Measurements from ENCODE around the gene FAM184B. TPM values are rescaled to one million over a fixed set of nuclear protein-coding genes. Genes with fewer than 3 reads are reported as not detected.
A peak's percentile ranks its signal among the peaks of the same experiment; 100 is the strongest.

FAM184B gene
- total RNA-seq, 2 donors from 2014 or later = 0.07 TPM; not detected in 1

DNA sequence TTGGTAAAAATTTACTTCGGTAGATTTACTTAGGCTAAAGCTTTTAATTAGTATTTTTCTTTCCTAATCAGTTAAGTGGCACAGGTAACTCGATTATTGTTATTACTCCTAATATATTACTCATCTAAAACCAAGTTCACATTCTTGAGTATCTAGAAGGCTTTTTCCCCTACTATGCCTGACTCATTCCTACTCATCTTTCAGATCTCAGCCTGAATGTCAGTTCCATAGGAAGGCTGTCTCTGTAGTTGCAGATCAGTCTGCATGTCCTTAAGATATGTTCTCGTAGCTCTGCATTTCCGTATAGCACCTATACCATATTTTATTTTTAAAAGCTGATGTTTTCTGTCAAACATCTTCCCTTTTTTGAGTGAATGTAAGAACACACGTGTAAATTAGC lies 5.9 kb upstream of the FAM184B start:
- peaks cover 8% of the 10 kb centered on the region for H3K9me3 Mint-ChIP-seq
- TF ChIP-seq, protein P1, sequence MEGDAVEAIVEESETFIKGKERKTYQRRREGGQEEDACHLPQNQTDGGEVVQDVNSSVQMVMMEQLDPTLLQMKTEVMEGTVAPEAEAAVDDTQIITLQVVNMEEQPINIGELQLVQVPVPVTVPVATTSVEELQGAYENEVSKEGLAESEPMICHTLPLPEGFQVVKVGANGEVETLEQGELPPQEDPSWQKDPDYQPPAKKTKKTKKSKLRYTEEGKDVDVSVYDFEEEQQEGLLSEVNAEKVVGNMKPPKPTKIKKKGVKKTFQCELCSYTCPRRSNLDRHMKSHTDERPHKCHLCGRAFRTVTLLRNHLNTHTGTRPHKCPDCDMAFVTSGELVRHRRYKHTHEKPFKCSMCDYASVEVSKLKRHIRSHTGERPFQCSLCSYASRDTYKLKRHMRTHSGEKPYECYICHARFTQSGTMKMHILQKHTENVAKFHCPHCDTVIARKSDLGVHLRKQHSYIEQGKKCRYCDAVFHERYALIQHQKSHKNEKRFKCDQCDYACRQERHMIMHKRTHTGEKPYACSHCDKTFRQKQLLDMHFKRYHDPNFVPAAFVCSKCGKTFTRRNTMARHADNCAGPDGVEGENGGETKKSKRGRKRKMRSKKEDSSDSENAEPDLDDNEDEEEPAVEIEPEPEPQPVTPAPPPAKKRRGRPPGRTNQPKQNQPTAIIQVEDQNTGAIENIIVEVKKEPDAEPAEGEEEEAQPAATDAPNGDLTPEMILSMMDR (conservative IDR thresholded peaks at IDR 0.05) = no peak
- H3K27me3 Mint-ChIP-seq (ENCODE audit: insufficient read depth) = peaks cover 13% of the 10 kb centered on the region
- no peak overlapping the region for H3K4me3 Mint-ChIP-seq
- no peak overlapping the region for H3K27ac Mint-ChIP-seq
- Histone ChIP-seq H3K9ac (ENCODE audit: extremely low read depth, low read length, poor library complexity, severe bottlenecking) (no peak overlapping the region), H3K27ac (ENCODE audit: low read depth, low read length) (no peak overlapping the region), H3K9me3 (ENCODE audit: control insufficient read depth, low read length) (no peaks in the 10 kb centered on the region), H3K4me1 (ENCODE audit: control insufficient read depth, insufficient read depth, low read length) (no peaks in the 10 kb centered on the region), H3K36me3 (ENCODE audit: control insufficient read depth, insufficient read depth, low read length) (no peaks in the 10 kb centered on the region), H3K27me3 (ENCODE audit: control insufficient read depth, insufficient read depth, low read length, poor library complexity, severe bottlenecking) (peaks cover 20% of the 10 kb centered on the region), H3K4me3 (ENCODE audit: low read length) (no peak overlapping the region)
- no peak for DNase-seq
- 90 to 100% methylated on average over 2 to 5 of the region's 5 CpGs for WGBS, 2 experiments (ENCODE audit: insufficient coverage in 1 of 2, insufficient read length in 1 of 2)
- H3K4me1 Mint-ChIP-seq = peaks cover 6% of the 10 kb centered on the region
- peaks cover 9% of the 10 kb centered on the region for H3K36me3 Mint-ChIP-seq (ENCODE audit: low read depth)

DNA sequence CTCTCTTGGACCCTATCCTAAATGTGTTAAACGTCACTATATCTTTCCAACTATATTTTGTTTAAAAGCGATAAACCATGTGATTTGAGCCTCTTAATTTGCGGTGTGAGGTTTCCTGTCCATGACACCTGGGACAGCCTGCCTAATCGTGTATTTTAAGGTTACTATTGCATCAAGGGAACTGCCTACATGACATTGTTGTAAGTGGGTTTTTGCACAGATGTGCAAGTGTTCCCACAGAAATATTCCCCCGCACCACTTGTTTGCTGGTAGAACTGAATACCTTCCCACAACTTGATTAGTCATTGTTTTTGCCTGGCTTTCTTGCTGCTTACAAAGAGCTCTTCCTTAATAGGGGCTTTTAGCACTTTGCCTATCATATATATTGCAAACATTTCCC lies 5.1 kb upstream of the FAM184B start:
- H3K9me3 Mint-ChIP-seq = peaks cover 4% of the 10 kb centered on the region

DNA sequence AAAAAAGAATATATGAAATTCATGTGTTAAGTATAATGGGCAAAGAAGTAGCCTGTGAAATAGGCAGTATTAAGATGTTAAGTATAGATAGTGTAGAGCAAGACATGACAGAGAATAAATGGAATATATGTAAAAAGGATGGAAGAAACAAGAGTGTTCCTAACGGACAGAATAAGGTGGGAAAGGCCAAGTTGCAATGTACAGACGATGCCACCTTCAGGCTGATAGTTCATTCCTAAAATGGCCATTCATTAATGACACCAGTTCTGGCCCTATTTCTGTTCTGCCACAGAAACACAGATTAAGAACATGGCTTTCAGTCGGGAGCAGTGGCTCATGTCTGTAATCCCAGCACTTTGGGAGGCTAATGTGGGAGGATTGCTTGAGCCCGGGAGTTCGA lies 4.4 kb upstream of the FAM184B start:
- peaks cover 14% of the 10 kb centered on the region for H3K4me1 Mint-ChIP-seq
- H3K9me3 Mint-ChIP-seq = no peaks in the 10 kb centered on the region
- Histone ChIP-seq H3K27me3 (ENCODE audit: control insufficient read depth, insufficient read depth, low read length, poor library complexity, severe bottlenecking) (peaks cover 35% of the 10 kb centered on the region), H3K4me1 (ENCODE audit: control insufficient read depth, insufficient read depth, low read length) (no peaks in the 10 kb centered on the region), H3K4me3 (ENCODE audit: low read length) (no peak overlapping the region), H3K9me3 (ENCODE audit: control insufficient read depth, low read length) (no peaks in the 10 kb centered on the region), H3K36me3 (ENCODE audit: control insufficient read depth, insufficient read depth, low read length) (no peaks in the 10 kb centered on the region), H3K9ac (ENCODE audit: extremely low read depth, low read length, poor library complexity, severe bottlenecking) (no peak overlapping the region), H3K27ac (ENCODE audit: low read depth, low read length) (no peak overlapping the region)
- H3K27ac Mint-ChIP-seq = no peak overlapping the region
- H3K36me3 Mint-ChIP-seq (ENCODE audit: low read depth) = no peaks in the 10 kb centered on the region
- TF ChIP-seq, protein P1 (conservative IDR thresholded peaks at IDR 0.05) = peak; percentile 25
- peaks cover 28% of the 10 kb centered on the region for H3K27me3 Mint-ChIP-seq (ENCODE audit: insufficient read depth)
- DNase-seq = no peak
- 57 to 77% methylated on average over 3 to 5 of the region's 5 CpGs for WGBS, 2 experiments (ENCODE audit: insufficient coverage in 1 of 2, insufficient read length in 1 of 2)
- H3K4me3 Mint-ChIP-seq = no peak overlapping the region

More for the DNA sequence above, 5.1 kb upstream of the FAM184B start:
- Histone ChIP-seq H3K9me3 (ENCODE audit: control insufficient read depth, low read length) (no peaks in the 10 kb centered on the region), H3K4me1 (ENCODE audit: control insufficient read depth, insufficient read depth, low read length) (no peaks in the 10 kb centered on the region), H3K36me3 (ENCODE audit: control insufficient read depth, insufficient read depth, low read length) (no peaks in the 10 kb centered on the region), H3K27me3 (ENCODE audit: control insufficient read depth, insufficient read depth, low read length, poor library complexity, severe bottlenecking) (peaks cover 28% of the 10 kb centered on the region), H3K4me3 (ENCODE audit: low read length) (no peak overlapping the region), H3K9ac (ENCODE audit: extremely low read depth, low read length, poor library complexity, severe bottlenecking) (no peak overlapping the region), H3K27ac (ENCODE audit: low read depth, low read length) (no peak overlapping the region)
- no peak for DNase-seq
- WGBS, 2 experiments (ENCODE audit: insufficient coverage in 1 of 2, insufficient read length in 1 of 2) = 91 to 97% methylated on average over 4 to 5 of the region's 5 CpGs
- peaks cover 5% of the 10 kb centered on the region for H3K36me3 Mint-ChIP-seq (ENCODE audit: low read depth)
- no peak overlapping the region for H3K27ac Mint-ChIP-seq
- no peak overlapping the region for H3K4me3 Mint-ChIP-seq
- TF ChIP-seq, protein P1 (conservative IDR thresholded peaks at IDR 0.05) = no peak
- H3K27me3 Mint-ChIP-seq (ENCODE audit: insufficient read depth) = peaks cover 21% of the 10 kb centered on the region
- peaks cover 13% of the 10 kb centered on the region for H3K4me1 Mint-ChIP-seq
